Jurkat, Clone E6-1 (cell line): Measurements from ENCODE around the gene IGSF6.
"Not testable (repeated sequence)": the region's sequence is repeated elsewhere in the genome, so short reads cannot be mapped to it uniquely, and the experiment has no call there.

ENCODE experiments used
- DNase-seq: peaks from one replicate; pipeline ENCODE4 v3.0.0-alpha.2; 2011; ENCODE audit warnings: low read depth, low spot score
- H3K4me3 ChIP-seq: 2 replicates; pipeline ENCODE4 v1.5.1; 2011; ENCODE audit warnings: mild to moderate bottlenecking, low read length, control low read depth, moderate library complexity

The IGSF6 gene

GRCh38 chr16:21635694-21636093, 16.7 kb downstream of the IGSF6 start:
- DNase-seq, H3K4me3 ChIP-seq: not testable (repeated sequence)

- H3K4me3 ChIP-seq: no peak overlapping the region
- no peak for DNase-seq
Measured at GRCh38 chr16:21634216-21634615, 18.2 kb downstream of the IGSF6 start.

GRCh38 chr16:21631951-21632575, 20.3 kb downstream of the IGSF6 start:
- not testable (repeated sequence) for H3K4me3 ChIP-seq, DNase-seq

GRCh38 chr16:21631376-21631775, 21.0 kb downstream of the IGSF6 start:
- H3K4me3 ChIP-seq, DNase-seq: not testable (repeated sequence)

- H3K4me3 ChIP-seq, DNase-seq: not testable (repeated sequence)
Measured at GRCh38 chr16:21630866-21631265, 21.5 kb downstream of the IGSF6 start.

- H3K4me3 ChIP-seq, DNase-seq: not testable (repeated sequence)
Measured at GRCh38 chr16:21629616-21630539, 22.5 kb downstream of the IGSF6 start.

GRCh38 chr16:21628772-21629171, 23.6 kb downstream of the IGSF6 start:
- H3K4me3 ChIP-seq: no peak overlapping the region
- DNase-seq: no peak

GRCh38 chr16:21628121-21628726, 24.2 kb downstream of the IGSF6 start:
- H3K4me3 ChIP-seq: no peak overlapping the region
- DNase-seq: no peak

- H3K4me3 ChIP-seq: no peak overlapping the region
- peak; percentile 78 for DNase-seq
Measured at GRCh38 chr16:21626659-21627277, 25.6 kb downstream of the IGSF6 start.

GRCh38 chr16:21625026-21625425, 27.4 kb downstream of the IGSF6 start:
- no peak for DNase-seq
- H3K4me3 ChIP-seq: no peak overlapping the region

- H3K4me3 ChIP-seq: no peak overlapping the region
- DNase-seq: no peak
Measured at GRCh38 chr16:21622545-21622944, 29.9 kb downstream of the IGSF6 start.

GRCh38 chr16:21620592-21620991, 31.8 kb downstream of the IGSF6 start:
- DNase-seq: no peak

GRCh38 chr16:21619765-21620425, 32.5 kb downstream of the IGSF6 start:
- no peak for DNase-seq
- no peak overlapping the region for H3K4me3 ChIP-seq

More at GRCh38 chr16:21620592-21620991, 31.8 kb downstream of the IGSF6 start:
- no peak overlapping the region for H3K4me3 ChIP-seq

GRCh38 chr16:21618281-21618680, 34.1 kb downstream of the IGSF6 start:
- DNase-seq: no peak
- H3K4me3 ChIP-seq: no peak overlapping the region

- DNase-seq: no peak
- no peak overlapping the region for H3K4me3 ChIP-seq
Measured at GRCh38 chr16:21617607-21618006, 34.8 kb downstream of the IGSF6 start.

GRCh38 chr16:21614896-21615295, 37.5 kb downstream of the IGSF6 start:
- no peak overlapping the region for H3K4me3 ChIP-seq
- no peak for DNase-seq

GRCh38 chr16:21613781-21614180, 38.6 kb downstream of the IGSF6 start:
- H3K4me3 ChIP-seq: no peak overlapping the region
- no peak for DNase-seq

- no peak for DNase-seq
- no peak overlapping the region for H3K4me3 ChIP-seq
Measured at GRCh38 chr16:21613361-21613760, 39.0 kb downstream of the IGSF6 start.
